SK-N-SH (cell line): ENCODE measurements around the gene SNRPB2. TPM values are rescaled to one million over a fixed set of nuclear protein-coding genes. Genes with fewer than 3 reads are reported as not detected.

Experiments used
- CTCF ChIA-PET: fragments of 300-600, 350-600 bp; formaldehyde crosslinking; extraction: SDS; loops from one replicate; lab custom pipeline; 2021; lab: Yijun Ruan, JAX
- POLR2A ChIA-PET: fragments of 350-600 bp; sonication (Branson Sonifier 250); formaldehyde crosslinking; extraction: SDS; loops from one replicate; lab custom pipeline; 2020; ENCODE audit warnings: antibody characterized with exemption, inconsistent platforms; lab: Yijun Ruan, JAX
- DNase-seq: peaks from one replicate; pipeline ENCODE4 v3.0.0; 2012
- H2AFZ ChIP-seq: fragments of 200-600 bp; sonication (generic); 2 replicates; pipeline ENCODE4 v1.8.1; 2016; ENCODE audit warnings: antibody characterized with exemption, mild to moderate bottlenecking, low read depth
- H3F3A ChIP-seq: fragments of 200-600 bp; sonication (generic); replicated peaks from 2 replicates; pipeline ENCODE3; 2016; ENCODE audit warnings: antibody characterized with exemption, mild to moderate bottlenecking; ENCODE audit not compliant: insufficient read depth
- H3K27ac ChIP-seq, 2 experiments: fragments of 200-500 bp in 1 of 2; fragments of 200-600 bp in 1 of 2; sonication (Bioruptor generic) in 1 of 2; sonication (generic), shearing (Covaris generic) in 1 of 2; 2 replicates each; pipeline versions ENCODE4 v1.5.1 to v1.6.1; 2014 to 2016; ENCODE audit warnings: low read depth in 2 of 2, inconsistent platforms in 1 of 2, low read length in 1 of 2, mild to moderate bottlenecking in 1 of 2, mixed read lengths in 1 of 2
- H3K27me3 ChIP-seq: fragments of 200-600 bp; sonication (generic), shearing (Covaris generic); 2 replicates; pipeline ENCODE4 v1.6.1; 2016; ENCODE audit warnings: mixed run types; ENCODE audit not compliant: insufficient read depth
- H3K36me3 ChIP-seq, 2 experiments: fragments of 200-500 bp in 1 of 2; fragments of 200-600 bp in 1 of 2; sonication (Bioruptor generic) in 1 of 2; sonication (generic) in 1 of 2; replicated peaks in 1 of 2; 2 replicates each; pipeline versions ENCODE3 to v1.5.1; 2014 to 2016; ENCODE audit warnings: low read length in 1 of 2, mild to moderate bottlenecking in 1 of 2; ENCODE audit not compliant: insufficient read depth in 2 of 2, control insufficient read depth in 1 of 2
- H3K4me1 ChIP-seq, 2 experiments: fragments of 200-500 bp in 1 of 2; fragments of 200-600 bp in 1 of 2; sonication (Bioruptor generic) in 1 of 2; sonication (generic), shearing (Covaris generic) in 1 of 2; 2 replicates each; pipeline versions ENCODE4 v1.5.1 to v1.6.1; 2014 to 2016; ENCODE audit warnings: low read depth in 1 of 2, low read length in 1 of 2, mixed run types in 1 of 2; ENCODE audit not compliant: insufficient read depth in 2 of 2, control insufficient read depth in 1 of 2
- H3K4me2 ChIP-seq: fragments of 200-600 bp; sonication (generic), shearing (Covaris generic); 2 replicates; pipeline ENCODE4 v1.6.1; 2017; ENCODE audit warnings: mixed run types
- H3K4me3 ChIP-seq, 2 experiments: fragments of 200-500 bp in 1 of 2; fragments of 200-600 bp in 1 of 2; sonication (Bioruptor generic) in 1 of 2; sonication (generic), shearing (Covaris generic) in 1 of 2; 2 replicates each; pipeline versions ENCODE4 v1.5.1 to v1.8.1; 2014 to 2016; ENCODE audit warnings: low read depth in 2 of 2, inconsistent platforms in 1 of 2, low read length in 1 of 2, mild to moderate bottlenecking in 1 of 2, mixed read lengths in 1 of 2, moderate library complexity in 1 of 2
- H3K79me2 ChIP-seq: fragments of 200-600 bp; sonication (generic); 2 replicates; pipeline ENCODE4 v1.8.1; 2017; ENCODE audit warnings: mild to moderate bottlenecking; ENCODE audit not compliant: insufficient read depth
- H3K9ac ChIP-seq: fragments of 200-600 bp; sonication (generic); 2 replicates; pipeline ENCODE4 v1.6.1; 2017; ENCODE audit warnings: mixed run types
- H3K9me2 ChIP-seq: fragments of 200-600 bp; sonication (generic); 2 replicates; pipeline ENCODE4 v1.6.1; 2017; ENCODE audit warnings: mixed run types
- H3K9me3 ChIP-seq: fragments of 200-600 bp; sonication (generic); 2 replicates; pipeline ENCODE4 v1.6.1; 2017; ENCODE audit warnings: mixed run types, mild to moderate bottlenecking, moderate library complexity
- H4K20me1 ChIP-seq: fragments of 200-600 bp; sonication (generic); 2 replicates; pipeline ENCODE4 v1.6.1; 2017; ENCODE audit warnings: mild to moderate bottlenecking, mixed run types; ENCODE audit not compliant: insufficient read depth
- CHD2 ChIP-seq: fragments of 150-350 bp; IDR thresholded peaks from 2 replicates; pipeline ENCODE4 v1.6.1; 2018; ENCODE audit warnings: low read length; ENCODE audit not compliant: partially characterized antibody
- EZH2phosphoT487 ChIP-seq: fragments of 200-600 bp; sonication (generic); IDR thresholded peaks from 2 replicates; pipeline ENCODE4 v1.6.1; 2017; ENCODE audit warnings: low read depth, mixed run types, mild to moderate bottlenecking, antibody characterized with exemption, moderate library complexity, borderline replicate concordance
- FOXJ3 ChIP-seq: sonication (generic); formaldehyde crosslinking; IDR thresholded peaks from 2 replicates; pipeline ENCODE4 v1.5.1; 2020; ENCODE audit warnings: mild to moderate bottlenecking, missing genetic modification reagents
- GATA2 ChIP-seq: sonication (generic); formaldehyde crosslinking; IDR thresholded peaks from 2 replicates; pipeline ENCODE4 v1.5.0; 2020; ENCODE audit warnings: mild to moderate bottlenecking, missing genetic modification reagents
- JUND ChIP-seq: IDR thresholded peaks from 2 replicates; pipeline ENCODE4 v1.4.0; 2012
- MXI1 ChIP-seq: IDR thresholded peaks from 2 replicates; pipeline ENCODE4 v1.6.1; 2012; ENCODE audit warnings: mild to moderate bottlenecking, low read depth, low read length, improper control_type of control experiment
- NFIC ChIP-seq: IDR thresholded peaks from 2 replicates; pipeline ENCODE4 v1.4.0; 2012; ENCODE audit warnings: borderline replicate concordance
- NRF1 ChIP-seq: IDR thresholded peaks from 2 replicates; pipeline ENCODE4 v1.6.1; 2012; ENCODE audit warnings: low read depth, mild to moderate bottlenecking, low read length
- RAD21 ChIP-seq: IDR thresholded peaks from 2 replicates; pipeline ENCODE4 v1.6.1; 2012; ENCODE audit warnings: mild to moderate bottlenecking, low read length
- RCOR1 ChIP-seq: fragments of 150-350 bp; IDR thresholded peaks from 2 replicates; pipeline ENCODE4 v1.6.1; 2017; ENCODE audit warnings: antibody characterized with exemption, low read length
- RFX5 ChIP-seq: IDR thresholded peaks from 2 replicates; pipeline ENCODE4 v1.6.1; 2012; ENCODE audit warnings: mild to moderate bottlenecking, improper control_type of control experiment, low read length
- RXRA ChIP-seq: IDR thresholded peaks from 2 replicates; pipeline ENCODE4 v1.4.0; 2012; ENCODE audit warnings: low read depth, mild to moderate bottlenecking, borderline replicate concordance
- TAF1 ChIP-seq: IDR thresholded peaks from 2 replicates; pipeline ENCODE4 v1.6.1; 2012; ENCODE audit warnings: low read depth, mild to moderate bottlenecking, low read length, moderate library complexity, borderline replicate concordance
- TCF12 ChIP-seq: IDR thresholded peaks from 2 replicates; pipeline ENCODE4 v1.4.0; 2012
- YY1 ChIP-seq: IDR thresholded peaks from 2 replicates; pipeline ENCODE4 v1.4.0; 2012; ENCODE audit warnings: low read depth, mild to moderate bottlenecking
- WGBS: methylation state at CpG from one replicate; pipeline ENCODE4 v1.1.6; 2017; ENCODE audit warnings: low lambda C conversion rate; 5-methylcytosine and 5-hydroxymethylcytosine counted together
- polyA plus RNA-seq, 3 experiments: library from polyadenylated mRNA; depleted of rRNA; stranded (reverse); fragments of >200 nt; gene quantifications; 2 replicates each; pipeline ENCODE4 v1.2.3, GENCODE V29; 2012
- TF ChIP-seq, protein P1 (sequence below): IDR thresholded peaks from 2 replicates; pipeline ENCODE4 v1.6.1; 2012; ENCODE audit warnings: mild to moderate bottlenecking, low read depth, low read length, moderate library complexity
- TF ChIP-seq, protein P2 (sequence below): IDR thresholded peaks from 2 replicates; pipeline ENCODE4 v1.4.0; 2012; ENCODE audit warnings: low read depth
- TF ChIP-seq, protein P3 (sequence below): IDR thresholded peaks from 2 replicates; pipeline ENCODE4; 2012
- TF ChIP-seq, protein P4 (sequence below): fragments of 150-350 bp; IDR thresholded peaks from 2 replicates; pipeline ENCODE4 v1.6.1; 2017; ENCODE audit warnings: antibody characterized with exemption, low read length, low read depth, borderline replicate concordance

SNRPB2 gene
- polyA plus RNA-seq, 1 of the 3 experiments (the other 2 are of a cell fraction), result 46.6 TPM

DNA sequence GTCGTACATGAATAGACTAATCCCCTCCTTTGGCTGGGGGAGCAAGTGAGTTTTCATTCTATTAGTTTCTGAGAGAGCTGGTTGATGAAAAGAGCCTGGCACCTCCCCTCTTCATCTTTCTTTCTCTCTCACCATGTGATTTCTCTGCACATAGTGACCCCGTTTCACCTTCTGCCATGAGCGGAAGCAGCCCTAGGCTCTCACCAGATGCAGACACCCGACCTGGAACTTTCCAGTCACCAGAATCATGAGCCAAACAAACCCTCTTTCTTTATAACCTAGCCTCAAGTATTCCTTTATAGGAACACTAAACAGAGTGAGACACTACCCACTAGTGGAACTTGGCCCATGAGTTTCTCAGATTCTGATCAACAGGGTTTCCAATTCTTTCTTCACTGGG is 34.7 kb downstream of the SNRPB2 start:
- Histone ChIP-seq H4K20me1 (no peaks in the 10 kb centered on the region), H3K79me2 (no peaks in the 10 kb centered on the region), H3K9ac (no peak overlapping the region), H3K36me3 (no peaks in the 10 kb centered on the region), H3K4me3 (no peak overlapping the region), H3F3A (no peaks in the 10 kb centered on the region), H3K27me3 (no peaks in the 10 kb centered on the region), H2AFZ (no peak overlapping the region), H3K4me1 (peaks cover 0 to 5% of the 10 kb centered on the region in 2 experiments; a peak in 1 of 4 replicates), H3K27ac (no peak overlapping the region), H3K4me2 (no peak overlapping the region), H3K9me2 (no peaks in the 10 kb centered on the region), H3K9me3 (no peaks in the 10 kb centered on the region)
- no peak for TF ChIP-seq GATA2 (CRISPR knock-in tag)
- TF ChIP-seq FOXJ3 (CRISPR knock-in tag), result no peak
- no peak for TF ChIP-seq RXRA
- no peak for TF ChIP-seq EZH2phosphoT487
- TF ChIP-seq YY1, result no peak
- TF ChIP-seq, protein P1, sequence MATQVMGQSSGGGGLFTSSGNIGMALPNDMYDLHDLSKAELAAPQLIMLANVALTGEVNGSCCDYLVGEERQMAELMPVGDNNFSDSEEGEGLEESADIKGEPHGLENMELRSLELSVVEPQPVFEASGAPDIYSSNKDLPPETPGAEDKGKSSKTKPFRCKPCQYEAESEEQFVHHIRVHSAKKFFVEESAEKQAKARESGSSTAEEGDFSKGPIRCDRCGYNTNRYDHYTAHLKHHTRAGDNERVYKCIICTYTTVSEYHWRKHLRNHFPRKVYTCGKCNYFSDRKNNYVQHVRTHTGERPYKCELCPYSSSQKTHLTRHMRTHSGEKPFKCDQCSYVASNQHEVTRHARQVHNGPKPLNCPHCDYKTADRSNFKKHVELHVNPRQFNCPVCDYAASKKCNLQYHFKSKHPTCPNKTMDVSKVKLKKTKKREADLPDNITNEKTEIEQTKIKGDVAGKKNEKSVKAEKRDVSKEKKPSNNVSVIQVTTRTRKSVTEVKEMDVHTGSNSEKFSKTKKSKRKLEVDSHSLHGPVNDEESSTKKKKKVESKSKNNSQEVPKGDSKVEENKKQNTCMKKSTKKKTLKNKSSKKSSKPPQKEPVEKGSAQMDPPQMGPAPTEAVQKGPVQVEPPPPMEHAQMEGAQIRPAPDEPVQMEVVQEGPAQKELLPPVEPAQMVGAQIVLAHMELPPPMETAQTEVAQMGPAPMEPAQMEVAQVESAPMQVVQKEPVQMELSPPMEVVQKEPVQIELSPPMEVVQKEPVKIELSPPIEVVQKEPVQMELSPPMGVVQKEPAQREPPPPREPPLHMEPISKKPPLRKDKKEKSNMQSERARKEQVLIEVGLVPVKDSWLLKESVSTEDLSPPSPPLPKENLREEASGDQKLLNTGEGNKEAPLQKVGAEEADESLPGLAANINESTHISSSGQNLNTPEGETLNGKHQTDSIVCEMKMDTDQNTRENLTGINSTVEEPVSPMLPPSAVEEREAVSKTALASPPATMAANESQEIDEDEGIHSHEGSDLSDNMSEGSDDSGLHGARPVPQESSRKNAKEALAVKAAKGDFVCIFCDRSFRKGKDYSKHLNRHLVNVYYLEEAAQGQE, result no peak
- TF ChIP-seq RFX5, result no peak
- TF ChIP-seq MXI1, result no peak
- TF ChIP-seq, protein P2, sequence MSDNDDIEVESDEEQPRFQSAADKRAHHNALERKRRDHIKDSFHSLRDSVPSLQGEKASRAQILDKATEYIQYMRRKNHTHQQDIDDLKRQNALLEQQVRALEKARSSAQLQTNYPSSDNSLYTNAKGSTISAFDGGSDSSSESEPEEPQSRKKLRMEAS, result no peak
- TF ChIP-seq TAF1, result no peak
- TF ChIP-seq CHD2, result no peak
- no peak for TF ChIP-seq TCF12
- TF ChIP-seq RCOR1, result no peak
- ChIA-PET CTCF (interaction anchor here (1.5 kb wide), 1 partner anchor 37 kb away, joined by 4 read pairs; no protein-coding TSS in a partner anchor), POLR2A (no interaction called here)
- WGBS, result 13% methylated on average over 4 of the region's 4 CpGs
- no peak for DNase-seq

DNA sequence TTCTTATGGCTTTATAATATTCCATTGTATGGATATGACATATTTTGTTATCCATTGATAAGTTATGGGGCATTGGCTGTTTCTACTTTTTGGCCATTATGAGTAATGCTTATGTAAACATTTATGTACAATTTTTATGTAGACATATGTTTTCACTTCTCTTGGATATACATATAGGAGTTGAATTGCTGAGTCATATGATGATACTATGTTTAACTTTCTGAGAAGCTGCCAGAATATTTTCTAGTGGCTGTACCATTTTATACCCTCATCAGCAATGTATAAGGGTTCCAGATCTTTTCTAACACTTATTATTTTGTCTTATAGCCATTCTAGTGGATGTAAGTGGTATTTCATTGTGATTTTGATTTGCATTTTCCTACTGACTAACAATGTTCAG is 41.4 kb downstream of the SNRPB2 start:
- no peak for DNase-seq
- POLR2A ChIA-PET, result no interaction called here
- CTCF ChIA-PET, result no interaction called here
- no peak for TF ChIP-seq RCOR1
- TF ChIP-seq NRF1, result no peak
- TF ChIP-seq RAD21, result no peak
- TF ChIP-seq, protein P2, result no peak
- TF ChIP-seq, protein P1, result no peak
- no peak for TF ChIP-seq JUND
- TF ChIP-seq, protein P3, sequence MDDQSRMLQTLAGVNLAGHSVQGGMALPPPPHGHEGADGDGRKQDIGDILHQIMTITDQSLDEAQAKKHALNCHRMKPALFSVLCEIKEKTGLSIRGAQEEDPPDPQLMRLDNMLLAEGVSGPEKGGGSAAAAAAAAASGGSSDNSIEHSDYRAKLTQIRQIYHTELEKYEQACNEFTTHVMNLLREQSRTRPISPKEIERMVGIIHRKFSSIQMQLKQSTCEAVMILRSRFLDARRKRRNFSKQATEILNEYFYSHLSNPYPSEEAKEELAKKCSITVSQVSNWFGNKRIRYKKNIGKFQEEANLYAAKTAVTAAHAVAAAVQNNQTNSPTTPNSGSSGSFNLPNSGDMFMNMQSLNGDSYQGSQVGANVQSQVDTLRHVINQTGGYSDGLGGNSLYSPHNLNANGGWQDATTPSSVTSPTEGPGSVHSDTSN, result no peak
- no peak for TF ChIP-seq NFIC
- no peak for TF ChIP-seq FOXJ3 (CRISPR knock-in tag)
- TF ChIP-seq, protein P4, sequence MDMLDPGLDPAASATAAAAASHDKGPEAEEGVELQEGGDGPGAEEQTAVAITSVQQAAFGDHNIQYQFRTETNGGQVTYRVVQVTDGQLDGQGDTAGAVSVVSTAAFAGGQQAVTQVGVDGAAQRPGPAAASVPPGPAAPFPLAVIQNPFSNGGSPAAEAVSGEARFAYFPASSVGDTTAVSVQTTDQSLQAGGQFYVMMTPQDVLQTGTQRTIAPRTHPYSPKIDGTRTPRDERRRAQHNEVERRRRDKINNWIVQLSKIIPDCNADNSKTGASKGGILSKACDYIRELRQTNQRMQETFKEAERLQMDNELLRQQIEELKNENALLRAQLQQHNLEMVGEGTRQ, result no peak
- no peak for TF ChIP-seq TAF1
- TF ChIP-seq GATA2 (CRISPR knock-in tag), result no peak

More for the DNA sequence above, 41.4 kb downstream of the SNRPB2 start:
- no peaks in the 10 kb centered on the region for H3K36me3 ChIP-seq
- H3K9me3 ChIP-seq, result no peaks in the 10 kb centered on the region
- no peaks in the 10 kb centered on the region for H3K9me2 ChIP-seq
- H3K27ac ChIP-seq, result no peak overlapping the region
- no peak overlapping the region for H3K4me2 ChIP-seq
- H4K20me1 ChIP-seq, result no peaks in the 10 kb centered on the region
- no peaks in the 10 kb centered on the region for H3F3A ChIP-seq
- no peak overlapping the region for H3K9ac ChIP-seq
- no peaks in the 10 kb centered on the region for H3K27me3 ChIP-seq
- no peak overlapping the region for H2AFZ ChIP-seq
- H3K4me3 ChIP-seq, result no peak overlapping the region
- no peaks in the 10 kb centered on the region for H3K4me1 ChIP-seq
- no peaks in the 10 kb centered on the region for H3K79me2 ChIP-seq
